Activated CD8-positive, alpha-beta memory T cell treated with anti-CD3 and anti-CD28 coated beads, Interleukin-2, amount 10 ng/mL, durations not matched to agents 7 days and 5 days (primary cell): ENCODE measurements around the gene ISM1. TPM values are rescaled to one million over a fixed set of nuclear protein-coding genes. Genes with fewer than 3 reads are reported as not detected.

Experiments
- ATAC-seq: fragments of 150-1000 bp; cut with Tn5 transposase; one replicate; pipeline ENCODE4 v1.10.0; 2021; ENCODE audit warnings: moderate library complexity
- CTCF ChIA-PET: fragments of 350-600 bp; sonication (Branson Sonifier 250); formaldehyde crosslinking; loops from one replicate; lab custom pipeline; 2021; ENCODE audit warnings: antibody characterized with exemption; lab: Charles Lee
- DNase-seq: peaks from one replicate; pipeline ENCODE4 v3.0.0-alpha.2; 2020
- H3K27ac Mint-ChIP-seq: one replicate; pipeline ENCODE4 v1.8.0; 2021; ENCODE audit warnings: mild to moderate bottlenecking, mixed read lengths
- H3K27me3 Mint-ChIP-seq: one replicate; pipeline ENCODE4 v1.8.0; 2021; ENCODE audit warnings: mixed read lengths
- H3K36me3 Mint-ChIP-seq: one replicate; pipeline ENCODE4 v1.8.0; 2021; ENCODE audit warnings: mild to moderate bottlenecking, mixed read lengths
- H3K4me1 Mint-ChIP-seq: one replicate; pipeline ENCODE4 v1.8.0; 2021; ENCODE audit warnings: mixed read lengths
- H3K4me3 Mint-ChIP-seq: one replicate; pipeline ENCODE4 v1.8.0; 2021; ENCODE audit warnings: mild to moderate bottlenecking, moderate library complexity, mixed read lengths
- H3K9me3 Mint-ChIP-seq: one replicate; pipeline ENCODE4 v1.8.0; 2022; ENCODE audit warnings: low read depth, mixed read lengths
- total RNA-seq, 2 experiments: library from RNA; stranded (reverse); gene quantifications; one replicate each; pipeline ENCODE4 v1.2.3, GENCODE V29; 2021

The ISM1 gene
- total RNA-seq: under 1 TPM; 0.12 to 0.23 TPM

DNA sequence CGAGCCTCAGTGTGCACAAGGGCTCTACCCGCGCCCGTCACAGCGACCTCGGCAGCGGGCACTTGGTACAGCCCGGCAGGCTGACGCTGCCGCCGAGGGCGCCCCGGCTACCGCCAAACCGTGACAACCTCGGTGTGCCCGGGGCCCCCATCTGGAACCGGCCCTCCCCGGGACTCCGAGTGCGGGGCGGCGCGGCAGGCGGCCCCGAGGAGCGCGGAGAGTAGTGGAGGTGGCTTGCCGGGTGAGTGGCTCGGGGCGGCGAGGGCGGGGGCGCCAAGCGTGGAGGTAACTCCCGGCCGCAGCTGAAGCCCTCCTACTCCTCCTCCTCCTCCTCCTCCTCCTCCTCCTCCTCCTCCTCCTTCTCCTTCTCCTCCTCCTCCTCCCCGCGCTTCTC is at the start of gene ISM1:
TSS of gene ISM1 (plus strand) at position 371 of the 394 bp plus-strand sequence. CDS start 503 bp downstream, outside the sequence.
- CTCF ChIA-PET: no interaction called here
- peaks cover 72% of the 10 kb centered on the region for H3K27me3 Mint-ChIP-seq
- ATAC-seq: peak; percentile 32
- peaks cover 13% of the 10 kb centered on the region for H3K4me1 Mint-ChIP-seq
- no peaks in the 10 kb centered on the region for H3K9me3 Mint-ChIP-seq
- no peaks in the 10 kb centered on the region for H3K36me3 Mint-ChIP-seq
- no peak within 1 kb of the TSS for H3K27ac Mint-ChIP-seq
- no peak for DNase-seq
- peak within 1 kb of the TSS; percentile 55 for H3K4me3 Mint-ChIP-seq

DNA sequence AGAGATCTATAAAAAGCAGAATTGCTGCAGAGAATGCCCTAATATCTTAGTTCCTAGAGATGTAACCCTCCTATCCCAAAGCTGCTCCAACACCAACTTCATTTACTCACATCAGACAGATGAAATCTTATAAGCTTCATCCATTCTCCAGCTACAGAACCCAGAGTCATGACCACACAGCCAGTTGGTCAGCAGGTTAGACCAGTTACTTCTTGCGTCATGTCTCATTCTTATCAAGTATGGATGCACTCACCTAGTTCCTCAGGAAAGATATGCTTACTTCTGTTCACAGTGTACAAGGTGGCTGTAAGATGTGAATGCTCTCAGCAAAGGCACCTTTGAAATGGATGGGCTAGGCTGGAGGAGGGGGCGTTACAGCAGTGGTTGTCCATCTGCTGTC is 47.9 kb upstream of the ISM1 start:
- H3K36me3 Mint-ChIP-seq: no peaks in the 10 kb centered on the region
- H3K27ac Mint-ChIP-seq: no peak overlapping the region
- H3K4me3 Mint-ChIP-seq: no peak overlapping the region
- DNase-seq (no peak), ATAC-seq (no peak)
- peaks cover 20% of the 10 kb centered on the region for H3K27me3 Mint-ChIP-seq
- no peaks in the 10 kb centered on the region for H3K9me3 Mint-ChIP-seq
- H3K4me1 Mint-ChIP-seq: no peaks in the 10 kb centered on the region
- CTCF ChIA-PET: no interaction called here

DNA sequence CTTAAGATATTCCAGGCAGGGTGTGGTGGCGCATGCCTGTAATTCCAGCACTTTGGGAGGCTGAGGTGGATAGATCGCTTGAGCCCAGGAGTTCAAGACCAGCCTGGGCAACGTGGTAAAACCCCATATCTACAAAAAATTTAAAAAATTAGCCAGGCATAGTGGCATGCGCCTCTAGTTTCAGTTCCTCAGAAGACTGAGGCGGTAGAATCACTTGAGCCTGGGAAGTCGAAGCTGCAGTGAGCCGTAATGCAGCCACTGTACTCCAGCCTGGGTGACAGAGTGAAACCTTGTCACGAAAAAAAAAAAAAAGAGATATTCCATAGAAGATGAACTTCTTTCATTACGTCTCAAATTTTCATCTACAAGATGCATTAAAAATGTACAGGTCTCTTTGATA is 46.7 kb upstream of the ISM1 start:
- H3K36me3 Mint-ChIP-seq: no peaks in the 10 kb centered on the region
- H3K27ac Mint-ChIP-seq: no peak overlapping the region
- H3K27me3 Mint-ChIP-seq: peaks cover 20% of the 10 kb centered on the region
- H3K4me3 Mint-ChIP-seq: no peak overlapping the region
- H3K9me3 Mint-ChIP-seq: no peaks in the 10 kb centered on the region
- ATAC-seq: no peak
- CTCF ChIA-PET: no interaction called here
- H3K4me1 Mint-ChIP-seq: no peaks in the 10 kb centered on the region
- DNase-seq: no peak

GRCh38 chr20:13180986-13181889 is 39.8 kb upstream of the ISM1 start:
- Mint-ChIP-seq H3K9me3 (no peaks in the 10 kb centered on the region), H3K4me3 (no peak overlapping the region), H3K36me3 (peaks cover 2% of the 10 kb centered on the region), H3K27ac (no peak overlapping the region), H3K4me1 (peaks cover 4% of the 10 kb centered on the region), H3K27me3 (peaks cover 29% of the 10 kb centered on the region)
- DNase-seq (no peak), ATAC-seq (no peak)
- CTCF ChIA-PET: interaction anchor here (1.1 kb wide), 1 partner anchor 121 kb away, joined by 3 read pairs; no protein-coding TSS in a partner anchor

DNA sequence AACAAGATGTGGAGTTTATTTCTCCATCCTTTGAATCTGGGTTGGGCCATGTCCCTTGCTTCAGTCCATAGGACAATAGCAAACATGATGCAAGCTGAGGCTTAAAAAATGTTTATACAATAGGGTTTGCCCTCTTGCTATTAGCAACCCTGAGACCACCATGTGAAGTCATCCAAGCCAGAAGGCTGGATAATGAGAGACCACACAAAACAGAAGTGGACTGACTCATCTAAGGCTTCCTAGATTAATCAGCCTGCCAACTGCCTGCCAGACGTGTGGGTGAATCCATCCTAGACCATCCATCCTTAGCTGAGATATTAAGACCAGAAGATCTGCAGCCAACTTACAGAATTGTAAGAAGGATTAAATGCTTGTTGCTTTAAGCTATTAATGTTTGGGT is 38.1 kb upstream of the ISM1 start:
- H3K4me1 Mint-ChIP-seq: peaks cover 4% of the 10 kb centered on the region
- H3K27me3 Mint-ChIP-seq: peaks cover 20% of the 10 kb centered on the region
- peaks cover 3% of the 10 kb centered on the region for H3K36me3 Mint-ChIP-seq
- DNase-seq (peak; percentile 42), ATAC-seq (peak; percentile 61)
- H3K27ac Mint-ChIP-seq: no peak overlapping the region
- H3K4me3 Mint-ChIP-seq: no peak overlapping the region
- CTCF ChIA-PET: no interaction called here
- H3K9me3 Mint-ChIP-seq: peaks cover 2% of the 10 kb centered on the region

DNA sequence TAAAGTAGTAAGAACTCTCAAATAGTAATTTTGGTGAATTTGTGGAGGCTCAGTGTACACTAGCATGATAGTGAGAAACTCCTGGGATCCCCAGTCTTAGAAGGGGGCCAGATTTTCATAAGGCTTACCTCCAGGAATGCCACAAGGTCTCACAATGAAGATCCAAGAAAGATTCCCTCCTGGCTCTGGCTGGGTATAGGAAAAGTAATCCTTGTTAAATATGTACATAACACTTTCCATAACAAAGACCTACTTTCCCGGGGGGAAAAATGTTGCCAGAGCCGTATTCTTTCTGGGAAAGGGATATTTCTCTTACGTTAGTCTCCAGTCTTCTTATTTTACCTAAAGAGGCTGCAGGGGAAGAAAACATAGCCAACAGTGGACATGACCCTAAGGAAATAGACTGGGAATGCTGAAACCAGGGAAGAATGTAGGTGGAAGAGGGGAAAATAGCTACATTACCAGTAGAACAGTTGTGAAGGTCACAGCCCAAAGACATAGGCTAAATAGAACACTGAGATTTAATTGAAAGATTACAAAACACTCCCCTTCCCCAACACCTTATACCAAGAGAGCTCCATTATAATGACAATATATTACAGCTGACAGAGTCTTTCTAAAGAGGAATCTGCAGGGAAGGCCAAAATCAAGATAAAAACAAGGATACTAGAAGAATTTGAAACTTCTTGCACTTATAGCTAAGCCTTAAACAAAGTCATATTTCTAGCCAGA is 34.9 kb upstream of the ISM1 start:
- CTCF ChIA-PET: no interaction called here
- Mint-ChIP-seq H3K27ac (no peak overlapping the region), H3K4me1 (peaks cover 4% of the 10 kb centered on the region), H3K9me3 (peaks cover 2% of the 10 kb centered on the region), H3K4me3 (no peak overlapping the region), H3K27me3 (peaks cover 26% of the 10 kb centered on the region), H3K36me3 (peaks cover 3% of the 10 kb centered on the region)
- no peak for ATAC-seq
- no peak for DNase-seq

GRCh38 chr20:13187899-13188298 is 33.2 kb upstream of the ISM1 start:
- CTCF ChIA-PET: no interaction called here
- H3K9me3 Mint-ChIP-seq: peaks cover 2% of the 10 kb centered on the region
- peaks cover 2% of the 10 kb centered on the region for H3K4me1 Mint-ChIP-seq
- H3K27me3 Mint-ChIP-seq: peaks cover 19% of the 10 kb centered on the region
- ATAC-seq (no peak), DNase-seq (no peak)
- H3K27ac Mint-ChIP-seq: no peak overlapping the region
- peaks cover 3% of the 10 kb centered on the region for H3K36me3 Mint-ChIP-seq
- H3K4me3 Mint-ChIP-seq: no peak overlapping the region

GRCh38 chr20:13199279-13199678 is 21.8 kb upstream of the ISM1 start:
- ATAC-seq: no peak
- no peak for DNase-seq
- CTCF ChIA-PET: no interaction called here
- no peak overlapping the region for H3K4me3 Mint-ChIP-seq
- no peaks in the 10 kb centered on the region for H3K9me3 Mint-ChIP-seq
- peaks cover 2% of the 10 kb centered on the region for H3K27me3 Mint-ChIP-seq
- no peaks in the 10 kb centered on the region for H3K4me1 Mint-ChIP-seq
- no peaks in the 10 kb centered on the region for H3K36me3 Mint-ChIP-seq
- no peak overlapping the region for H3K27ac Mint-ChIP-seq

DNA sequence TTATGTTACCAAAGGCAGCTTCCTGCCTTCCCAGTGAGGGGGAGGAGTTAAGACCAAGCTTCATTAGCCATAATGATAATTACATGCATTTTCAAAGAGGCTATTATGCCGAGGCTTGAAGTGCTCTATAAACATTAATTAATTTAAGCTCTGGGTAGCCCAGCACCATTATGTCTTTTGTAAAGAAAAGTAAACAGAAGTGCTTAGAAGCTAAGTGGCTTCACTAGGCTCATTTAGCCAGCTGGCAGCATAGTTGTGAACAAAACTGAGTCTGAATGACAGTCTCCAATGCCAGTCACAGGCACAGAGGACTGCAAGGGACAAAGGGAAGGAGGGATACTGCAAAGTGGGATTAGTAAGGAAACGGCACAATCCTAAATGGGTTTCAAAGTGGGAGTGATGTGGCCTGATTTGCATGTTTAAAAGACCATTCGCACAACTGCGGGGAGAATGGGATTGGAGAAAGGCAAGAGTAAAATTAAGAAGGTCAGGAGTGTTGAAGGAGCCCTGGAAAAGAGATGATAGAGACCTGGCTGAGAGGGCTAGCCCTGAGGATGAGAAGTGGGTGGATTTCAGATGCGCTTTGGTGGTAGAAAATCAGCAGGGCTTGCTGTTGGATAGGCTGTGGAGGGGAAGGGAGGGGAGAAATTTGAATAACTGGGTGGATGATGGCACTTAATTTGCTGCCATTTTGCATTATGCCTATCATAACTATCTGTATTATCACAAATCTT is 20.1 kb upstream of the ISM1 start:
- Mint-ChIP-seq H3K27ac (no peak overlapping the region), H3K36me3 (no peaks in the 10 kb centered on the region), H3K4me1 (no peaks in the 10 kb centered on the region), H3K9me3 (no peaks in the 10 kb centered on the region), H3K27me3 (peaks cover 5% of the 10 kb centered on the region), H3K4me3 (no peak overlapping the region)
- CTCF ChIA-PET: no interaction called here
- DNase-seq (no peak), ATAC-seq (no peak)

DNA sequence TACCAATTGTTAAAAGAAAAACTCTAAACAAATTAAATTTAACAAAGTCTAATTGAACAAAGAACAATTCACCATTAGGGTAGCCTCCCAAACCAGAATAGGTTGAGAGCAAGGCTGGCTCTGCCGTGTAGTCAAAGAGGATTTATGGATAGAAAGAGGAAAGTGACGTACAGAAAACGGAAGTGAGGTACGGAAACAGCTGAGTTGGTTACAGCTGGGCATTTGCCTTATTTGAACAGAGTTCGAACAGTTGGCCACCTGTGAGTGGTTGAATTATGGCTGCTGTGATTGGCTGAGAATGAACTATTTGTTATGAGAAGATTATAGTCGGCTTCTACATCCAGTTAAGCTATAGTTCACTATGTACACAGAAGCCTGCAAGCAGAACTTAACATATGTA is 18.5 kb upstream of the ISM1 start:
- Mint-ChIP-seq H3K27me3 (peaks cover 5% of the 10 kb centered on the region), H3K9me3 (no peaks in the 10 kb centered on the region), H3K4me3 (no peak overlapping the region), H3K27ac (no peak overlapping the region), H3K4me1 (no peaks in the 10 kb centered on the region), H3K36me3 (no peaks in the 10 kb centered on the region)
- CTCF ChIA-PET: interaction anchor here (1.3 kb wide), 1 partner anchor 17 kb away, joined by 4 read pairs; no protein-coding TSS in a partner anchor
- DNase-seq (no peak), ATAC-seq (no peak)

GRCh38 chr20:13205425-13205824 is 15.6 kb upstream of the ISM1 start:
- ATAC-seq (no peak), DNase-seq (no peak)
- H3K4me3 Mint-ChIP-seq: no peak overlapping the region
- no peaks in the 10 kb centered on the region for H3K4me1 Mint-ChIP-seq
- CTCF ChIA-PET: no interaction called here
- H3K9me3 Mint-ChIP-seq: no peaks in the 10 kb centered on the region
- peaks cover 7% of the 10 kb centered on the region for H3K27me3 Mint-ChIP-seq
- H3K27ac Mint-ChIP-seq: no peak overlapping the region
- H3K36me3 Mint-ChIP-seq: no peaks in the 10 kb centered on the region

- CTCF ChIA-PET: no interaction called here
- Mint-ChIP-seq H3K27ac (no peak overlapping the region), H3K9me3 (no peaks in the 10 kb centered on the region)
Measured at GRCh38 chr20:13205848-13206434, 15.1 kb upstream of the ISM1 start.

DNA sequence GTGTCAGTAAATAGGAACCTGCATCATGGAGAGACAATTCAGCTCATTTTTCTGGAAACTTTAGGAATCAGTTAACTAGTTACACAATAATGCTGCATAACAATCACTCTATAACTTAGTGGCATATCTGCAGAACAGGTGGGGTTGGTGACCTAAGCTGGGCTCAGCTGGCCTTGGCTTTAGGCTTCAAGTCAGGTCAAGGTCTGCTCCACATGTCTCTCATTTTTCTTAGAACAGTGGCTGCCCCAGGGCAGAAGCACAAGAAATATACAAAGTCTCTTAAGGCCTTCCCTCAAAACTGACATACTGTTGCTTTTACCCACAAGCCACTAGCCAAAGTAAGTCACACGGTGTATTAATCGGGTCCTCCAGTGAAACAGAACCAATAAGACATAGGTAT is 14.1 kb upstream of the ISM1 start:
- no peak overlapping the region for H3K4me3 Mint-ChIP-seq
- peaks cover 10% of the 10 kb centered on the region for H3K27me3 Mint-ChIP-seq
- DNase-seq (no peak), ATAC-seq (no peak)
- no peaks in the 10 kb centered on the region for H3K36me3 Mint-ChIP-seq
- H3K4me1 Mint-ChIP-seq: no peaks in the 10 kb centered on the region
- H3K9me3 Mint-ChIP-seq: no peaks in the 10 kb centered on the region
- H3K27ac Mint-ChIP-seq: no peak overlapping the region
- CTCF ChIA-PET: no interaction called here

More at GRCh38 chr20:13205848-13206434, 15.1 kb upstream of the ISM1 start:
- Mint-ChIP-seq H3K4me1 (no peaks in the 10 kb centered on the region), H3K36me3 (no peaks in the 10 kb centered on the region), H3K27me3 (peaks cover 7% of the 10 kb centered on the region), H3K4me3 (no peak overlapping the region)
- no peak for ATAC-seq
- no peak for DNase-seq
